ENCODE measurements around the gene EMP2.
"Not testable (repeated sequence)": the region's sequence is repeated elsewhere in the genome, so short reads cannot be mapped to it uniquely, and the experiment has no call there.

The EMP2 gene

GRCh38 chr16:10552281-10552680 lies 28.1 kb downstream of the EMP2 start:
- DNase-seq (ENCODE audit: low read depth): no peak

- no peak for DNase-seq (ENCODE audit: low read depth)
These were observed 28.5 kb downstream of the EMP2 start for GRCh38 chr16:10551881-10552280.

DNA sequence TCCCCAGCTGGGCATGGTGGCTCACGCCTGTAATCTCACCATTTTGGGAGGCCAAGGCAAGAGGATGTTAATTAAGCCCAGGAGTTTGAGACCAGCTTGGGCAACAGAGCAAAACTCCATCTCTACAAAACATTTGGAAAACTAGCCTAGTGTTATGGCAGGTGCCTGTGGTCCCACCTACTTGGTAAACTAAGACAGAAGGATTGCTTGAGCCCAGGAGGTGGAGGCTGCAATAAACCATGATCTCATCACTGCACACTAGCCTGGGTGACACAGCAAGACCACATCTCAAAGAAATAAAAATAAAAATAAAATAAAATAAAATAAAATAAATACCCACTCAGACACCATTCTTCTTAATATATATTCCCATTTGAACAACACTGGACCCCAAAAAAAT lies 32.0 kb downstream of the EMP2 start:
- DNase-seq (ENCODE audit: low read depth): no peak

- no peak for DNase-seq (ENCODE audit: low read depth)
These were observed 32.7 kb downstream of the EMP2 start for GRCh38 chr16:10547708-10548107.

GRCh38 chr16:10543231-10543977 lies 37.0 kb downstream of the EMP2 start:
- DNase-seq (ENCODE audit: low read depth): no peak

DNA sequence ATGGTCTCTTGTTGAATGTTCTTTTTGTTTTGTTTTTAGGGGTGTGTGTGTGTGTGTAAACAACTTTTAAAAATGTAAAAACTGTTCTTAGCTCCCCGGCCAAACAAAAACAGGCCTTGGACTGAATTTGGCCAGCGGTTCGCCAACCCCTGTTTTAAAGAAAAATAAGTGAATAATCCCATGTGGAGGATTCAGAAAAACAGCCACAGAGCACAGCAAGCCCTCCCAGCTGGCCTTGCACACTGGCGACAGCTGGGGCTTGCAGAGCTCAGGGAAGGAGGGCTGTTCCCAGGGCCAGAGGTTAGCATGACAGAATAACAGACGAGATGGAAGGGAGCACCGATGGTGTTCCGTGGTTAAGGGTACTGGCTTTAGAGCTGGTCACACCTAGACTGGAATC lies 39.0 kb downstream of the EMP2 start:
- no peak for DNase-seq (ENCODE audit: low read depth)

DNA sequence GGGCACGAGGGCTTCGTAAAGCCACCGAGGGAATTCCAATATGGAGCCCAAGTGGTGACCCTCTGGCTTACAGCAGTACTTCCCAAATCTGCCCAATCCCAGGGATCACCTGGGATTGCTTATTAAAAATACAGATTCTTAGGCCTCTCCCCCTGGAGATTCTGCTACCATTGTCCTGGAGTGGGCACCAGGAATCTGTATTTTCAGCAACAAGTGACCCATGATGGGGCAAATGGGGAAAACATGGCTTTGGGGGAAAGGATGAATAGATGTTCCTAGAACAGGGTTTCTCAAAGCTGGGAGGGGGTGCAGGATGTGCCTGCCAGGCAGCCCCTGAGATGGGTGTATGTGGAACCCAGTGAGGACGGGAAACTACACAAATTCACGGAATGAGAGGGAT lies 40.6 kb downstream of the EMP2 start:
- no peak for DNase-seq (ENCODE audit: low read depth)

GRCh38 chr16:10539236-10539635 lies 41.2 kb downstream of the EMP2 start:
- no peak for DNase-seq (ENCODE audit: low read depth)

GRCh38 chr16:10538583-10538982 lies 41.8 kb downstream of the EMP2 start:
- no peak for DNase-seq (ENCODE audit: low read depth)

DNA sequence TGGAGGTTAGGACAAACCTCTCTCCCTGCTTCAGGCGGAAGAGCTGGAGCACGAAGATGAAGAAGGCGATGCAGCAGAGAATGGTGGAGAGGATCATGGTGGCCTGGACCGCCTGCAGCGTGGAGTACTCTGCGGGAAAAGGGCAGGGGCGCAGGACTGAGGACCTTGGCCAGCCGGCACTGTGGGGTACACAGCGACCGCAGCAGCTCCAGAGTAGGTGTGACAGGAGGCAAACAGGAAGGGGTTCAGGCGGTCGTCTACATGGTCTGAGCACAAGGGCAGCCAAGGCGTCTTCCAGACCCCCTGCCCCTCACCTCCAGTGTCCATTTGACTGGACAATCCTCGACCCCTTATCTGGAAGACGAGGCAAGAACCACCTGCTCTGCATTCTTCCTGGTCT lies 42.5 kb downstream of the EMP2 start:
- no peak for DNase-seq (ENCODE audit: low read depth)

- DNase-seq (ENCODE audit: low read depth): no peak
These were observed 43.5 kb downstream of the EMP2 start for GRCh38 chr16:10536814-10537389.

- DNase-seq (ENCODE audit: low read depth): not testable (repeated sequence)
These were observed 44.1 kb downstream of the EMP2 start for GRCh38 chr16:10536328-10536727.

- no peak for DNase-seq (ENCODE audit: low read depth)
These were observed 44.9 kb downstream of the EMP2 start for GRCh38 chr16:10535461-10535860.

DNA sequence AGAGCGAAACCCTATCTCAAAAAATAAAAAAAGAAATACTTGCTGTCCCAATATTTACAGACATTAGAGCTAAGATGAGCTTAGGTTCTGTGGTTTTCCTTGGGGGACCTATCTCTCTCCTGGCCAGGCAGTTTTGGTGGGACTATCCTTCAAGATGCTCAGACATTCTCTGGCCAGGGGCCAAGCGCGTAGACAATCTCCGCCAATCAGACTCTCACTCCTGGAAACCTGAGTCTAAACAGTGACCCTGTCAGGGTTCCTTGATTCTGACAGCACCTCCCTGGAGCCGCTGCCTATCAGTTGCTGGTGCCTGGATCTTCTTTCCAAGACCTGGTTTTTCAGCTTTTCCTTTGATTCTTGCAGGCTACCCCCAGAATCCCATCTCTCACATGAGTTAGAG lies 45.6 kb downstream of the EMP2 start:
- DNase-seq (ENCODE audit: low read depth): no peak

DNA sequence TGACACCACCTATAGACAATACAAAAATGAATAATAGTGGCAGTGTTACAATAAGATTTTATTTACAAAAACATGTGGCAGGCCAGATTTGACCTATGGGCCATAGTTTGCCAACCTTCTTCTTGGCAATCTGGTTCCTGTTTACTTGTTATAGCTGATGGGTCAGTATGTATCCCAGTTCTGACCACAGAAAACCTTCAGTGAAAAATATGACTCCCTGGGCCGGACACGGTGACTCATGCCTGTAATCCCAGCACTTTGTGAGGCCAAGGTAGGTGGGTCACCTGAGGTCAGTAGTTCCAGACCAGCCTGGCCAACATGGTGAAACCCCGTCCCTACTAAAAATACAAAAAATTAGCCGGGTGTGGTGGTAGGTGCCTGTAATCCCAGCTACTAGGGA lies 46.8 kb downstream of the EMP2 start:
- DNase-seq (ENCODE audit: low read depth): not testable (repeated sequence)

- no peak for DNase-seq (ENCODE audit: low read depth)
These were observed 48.8 kb downstream of the EMP2 start for GRCh38 chr16:10531582-10531981.

- no peak for DNase-seq (ENCODE audit: low read depth)
These were observed 49.7 kb downstream of the EMP2 start for GRCh38 chr16:10530685-10531084.

GRCh38 chr16:10529895-10530669 lies 50.3 kb downstream of the EMP2 start:
- no peak for DNase-seq (ENCODE audit: low read depth)

DNA sequence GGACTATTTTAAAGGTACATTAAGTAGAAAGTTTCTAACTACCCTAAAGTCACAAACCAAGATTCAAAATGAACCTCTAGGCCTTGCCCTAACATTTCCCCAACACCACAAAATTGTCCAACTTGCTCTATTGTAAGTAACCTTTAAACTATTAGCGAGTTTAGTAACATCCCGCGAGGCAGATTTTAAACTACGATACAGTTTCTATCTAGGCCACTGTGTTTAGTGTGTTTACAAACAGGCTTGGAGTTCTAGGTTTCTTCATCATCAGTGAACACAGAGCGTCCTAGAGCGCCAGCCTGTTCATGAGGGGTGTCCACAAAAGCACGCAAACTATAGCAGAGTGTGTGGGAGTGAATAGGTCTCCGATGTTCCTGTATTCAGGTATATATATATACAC lies 51.8 kb downstream of the EMP2 start:
- no peak for DNase-seq (ENCODE audit: low read depth)

DNA sequence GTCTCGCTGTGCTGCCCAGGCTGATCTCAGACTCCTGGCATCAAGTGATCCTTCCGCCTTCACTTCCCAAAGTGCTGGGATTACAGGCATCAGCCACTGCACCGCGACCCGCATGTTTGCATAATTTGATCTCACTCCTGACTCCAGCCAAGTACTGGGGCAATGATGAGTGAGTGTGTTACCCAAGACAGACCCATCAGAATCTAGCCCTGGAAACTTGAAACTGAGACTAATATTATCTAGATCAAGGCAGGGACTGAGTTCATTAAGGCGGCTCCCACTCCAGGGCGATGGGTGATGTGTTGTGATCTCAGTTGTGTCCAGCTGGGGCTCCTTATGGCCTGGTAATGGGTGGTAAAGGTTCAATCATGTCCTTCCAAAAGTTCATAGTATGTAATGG lies 53.4 kb downstream of the EMP2 start:
- no peak for DNase-seq (ENCODE audit: low read depth)

- no peak for DNase-seq (ENCODE audit: low read depth)
These were observed 55.1 kb downstream of the EMP2 start for GRCh38 chr16:10525214-10525825.

DNA sequence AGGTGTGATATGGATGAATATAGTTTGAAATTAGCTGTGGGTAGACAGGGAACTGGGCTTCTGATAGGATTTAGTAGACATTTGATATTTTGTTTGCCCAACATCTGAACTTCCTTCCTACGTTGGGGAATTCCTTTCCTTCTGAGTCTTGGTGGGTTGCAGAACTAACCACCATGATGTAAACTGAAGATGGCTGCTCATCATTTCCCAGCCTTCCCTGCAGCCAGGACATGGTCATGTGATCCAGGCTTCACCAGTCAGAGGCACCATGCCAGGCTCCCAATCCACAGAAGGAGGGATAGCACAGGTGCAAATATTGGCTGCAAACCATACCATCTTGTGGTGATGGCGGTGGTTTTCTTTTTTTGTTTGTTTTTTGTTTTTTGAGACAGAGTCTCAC lies 57.4 kb downstream of the EMP2 start:
- DNase-seq (ENCODE audit: low read depth): no peak
